H9 (cell line): Measurements from ENCODE around the gene HORMAD2. TPM values are rescaled to one million over a fixed set of nuclear protein-coding genes. Genes with fewer than 3 reads are reported as not detected.

ENCODE experiments used
- DNase-seq: peaks from one replicate; pipeline ENCODE4 v3.0.0-alpha.2; 2017
- H2AFZ ChIP-seq: one replicate; pipeline ENCODE4 v1.6.1; 2013; ENCODE audit warnings: mild to moderate bottlenecking, low read length, control low read depth, moderate library complexity
- H2AK5ac ChIP-seq: 2 replicates; pipeline ENCODE4 v1.6.1; 2013; ENCODE audit warnings: low read length, control low read depth, mixed read lengths; ENCODE audit not compliant: insufficient read length
- H2BK120ac ChIP-seq: one replicate; pipeline ENCODE4 v1.6.1; 2013; ENCODE audit warnings: low read depth, mild to moderate bottlenecking, low read length, control low read depth, inconsistent platforms; ENCODE audit not compliant: poor library complexity, severe bottlenecking
- H2BK12ac ChIP-seq: 2 replicates; pipeline ENCODE4 v1.6.1; 2013; ENCODE audit warnings: low read length, control low read depth, mixed read lengths, low read depth; ENCODE audit not compliant: insufficient read length
- H2BK15ac ChIP-seq: 2 replicates; pipeline ENCODE4 v1.6.1; 2013; ENCODE audit warnings: low read depth, low read length, control low read depth
- H2BK20ac ChIP-seq: one replicate; pipeline ENCODE4 v1.6.1; 2013; ENCODE audit warnings: low read depth, mild to moderate bottlenecking, low read length, control low read depth, inconsistent platforms; ENCODE audit not compliant: poor library complexity, severe bottlenecking
- H2BK5ac ChIP-seq: 2 replicates; pipeline ENCODE4 v1.6.1; 2013; ENCODE audit warnings: low read length, control low read depth, mixed read lengths; ENCODE audit not compliant: insufficient read length
- H3K14ac ChIP-seq: 2 replicates; pipeline ENCODE4 v1.6.1; 2013; ENCODE audit warnings: low read length, control low read depth; ENCODE audit not compliant: insufficient read depth
- H3K18ac ChIP-seq: 2 replicates; pipeline ENCODE4 v1.6.1; 2013; ENCODE audit warnings: low read depth, mild to moderate bottlenecking, mixed read lengths, low read length, control low read depth; ENCODE audit not compliant: insufficient read length
- H3K23ac ChIP-seq: 2 replicates; pipeline ENCODE4 v1.6.1; 2013; ENCODE audit warnings: low read length, control low read depth, mixed read lengths, low read depth; ENCODE audit not compliant: insufficient read length
- H3K23me2 ChIP-seq: 2 replicates; pipeline ENCODE4 v1.6.1; 2013; ENCODE audit warnings: low read depth, mild to moderate bottlenecking, mixed read lengths, low read length, control low read depth; ENCODE audit not compliant: insufficient read length, poor library complexity, severe bottlenecking
- H3K27ac ChIP-seq: 2 replicates; pipeline ENCODE4 v1.5.1; 2013; ENCODE audit warnings: low read length, control low read depth, mixed read lengths, low read depth; ENCODE audit not compliant: insufficient read length
- H3K27me3 ChIP-seq: 2 replicates; pipeline ENCODE4 v1.6.1; 2013; ENCODE audit warnings: low read length, control low read depth, inconsistent platforms; ENCODE audit not compliant: insufficient read depth
- H3K4ac ChIP-seq: 2 replicates; pipeline ENCODE4 v1.6.1; 2013; ENCODE audit warnings: low read depth, mild to moderate bottlenecking, control low read depth, inconsistent platforms, low read length, moderate library complexity
- H3K4me1 ChIP-seq: 2 replicates; pipeline ENCODE4 v1.6.1; 2013; ENCODE audit warnings: low read length, control low read depth, inconsistent platforms; ENCODE audit not compliant: insufficient read depth
- H3K4me2 ChIP-seq: 2 replicates; pipeline ENCODE4 v1.6.1; 2013; ENCODE audit warnings: low read length, control low read depth, mixed read lengths; ENCODE audit not compliant: insufficient read length, insufficient read depth
- H3K56ac ChIP-seq: 2 replicates; pipeline ENCODE4 v1.6.1; 2013; ENCODE audit warnings: low read depth, mild to moderate bottlenecking, mixed read lengths, low read length, control low read depth; ENCODE audit not compliant: insufficient read length
- H3K79me1 ChIP-seq: 2 replicates; pipeline ENCODE4 v1.6.1; 2013; ENCODE audit warnings: low read depth, mild to moderate bottlenecking, moderate library complexity, low read length, control low read depth, inconsistent platforms; ENCODE audit not compliant: insufficient read depth, poor library complexity, severe bottlenecking
- H3K79me2 ChIP-seq: 2 replicates; pipeline ENCODE4 v1.6.1; 2013; ENCODE audit warnings: low read length, control low read depth, inconsistent platforms; ENCODE audit not compliant: insufficient read depth
- H3K9ac ChIP-seq: 2 replicates; pipeline ENCODE4 v1.6.1; 2013; ENCODE audit warnings: low read length, control low read depth, mixed read lengths; ENCODE audit not compliant: insufficient read length; ENCODE audit errors: extremely low read depth
- H3K9me3 ChIP-seq: one replicate; pipeline ENCODE4 v1.6.1; 2013; ENCODE audit warnings: low read depth, low read length, inconsistent platforms; ENCODE audit not compliant: control insufficient read depth
- H3T11ph ChIP-seq: one replicate; pipeline ENCODE4 v1.6.1; 2013; ENCODE audit warnings: mild to moderate bottlenecking, low read length, control low read depth, inconsistent platforms
- H4K20me1 ChIP-seq: one replicate; pipeline ENCODE4 v1.6.1; 2013; ENCODE audit not compliant: control insufficient read depth, insufficient read length, insufficient read depth
- H4K5ac ChIP-seq: 2 replicates; pipeline ENCODE4 v1.6.1; 2013; ENCODE audit warnings: low read depth, mild to moderate bottlenecking, mixed read lengths, low read length, control low read depth; ENCODE audit not compliant: insufficient read length
- H4K8ac ChIP-seq: replicated peaks from 2 replicates; pipeline ENCODE4 v1.6.1; 2013; ENCODE audit warnings: low read length, control low read depth, mixed read lengths, low read depth; ENCODE audit not compliant: insufficient read length
- H4K91ac ChIP-seq: 2 replicates; pipeline ENCODE4 v1.6.1; 2013; ENCODE audit warnings: low read depth, mild to moderate bottlenecking, moderate library complexity, mixed read lengths, low read length, control low read depth; ENCODE audit not compliant: insufficient read length
- H3K27ac Mint-ChIP-seq, 3 experiments: 2 replicates in 2 of 3; 3 replicates in 1 of 3; pipeline ENCODE4 v1.8.0; 2020 to 2021; ENCODE audit warnings: mixed read lengths in 3 of 3, mild to moderate bottlenecking in 1 of 3, moderate library complexity in 1 of 3
- H3K27me3 Mint-ChIP-seq: 2 replicates; pipeline ENCODE4 v1.8.0; 2021; ENCODE audit warnings: low read depth, mild to moderate bottlenecking, moderate library complexity, mixed read lengths
- H3K36me3 Mint-ChIP-seq, 3 experiments: 2 replicates in 2 of 3; 3 replicates in 1 of 3; pipeline ENCODE4 v1.8.0; 2020 to 2021; ENCODE audit warnings: low read depth in 3 of 3, mixed read lengths in 3 of 3; ENCODE audit not compliant: insufficient read depth in 1 of 3
- H3K4me1 Mint-ChIP-seq, 2 experiments: 2 replicates each; pipeline ENCODE4 v1.8.0; 2020; ENCODE audit warnings: mixed read lengths in 2 of 2
- H3K4me3 Mint-ChIP-seq, 2 experiments: 2 replicates in 1 of 2; 3 replicates in 1 of 2; pipeline ENCODE4 v1.8.0; 2020 to 2021; ENCODE audit warnings: mild to moderate bottlenecking in 2 of 2, mixed read lengths in 2 of 2, moderate library complexity in 1 of 2
- H3K9me3 Mint-ChIP-seq, 2 experiments: 2 replicates in 1 of 2; 3 replicates in 1 of 2; pipeline ENCODE4 v1.8.0; 2020; ENCODE audit warnings: mild to moderate bottlenecking in 2 of 2, mixed read lengths in 2 of 2, moderate library complexity in 1 of 2
- WGBS: extraction: QIAGEN DNeasy Blood & Tissue Kit; methylation state at CpG from one replicate; pipeline ENCODE4 v1.1.7; 2013; ENCODE audit warnings: missing lambda C conversion rate, low lambda C conversion rate, mixed read lengths; ENCODE audit not compliant: insufficient read length; ENCODE audit errors: extremely low coverage; 5-methylcytosine and 5-hydroxymethylcytosine counted together
- total RNA-seq: library from RNA; stranded (reverse); gene quantifications from 2 replicates; pipeline ENCODE4 v1.2.1, GENCODE V29; 2021
- TF ChIP-seq, protein P1 (sequence below): fragments of 200-600 bp; sonication (generic); conservative IDR thresholded peaks from 3 replicates; pipeline ENCODE4 v1.8.0; 2021; ENCODE audit warnings: antibody characterized with exemption, mild to moderate bottlenecking

HORMAD2 gene
- total RNA-seq, 1 experiment from 2014 or later: not detected

DNA sequence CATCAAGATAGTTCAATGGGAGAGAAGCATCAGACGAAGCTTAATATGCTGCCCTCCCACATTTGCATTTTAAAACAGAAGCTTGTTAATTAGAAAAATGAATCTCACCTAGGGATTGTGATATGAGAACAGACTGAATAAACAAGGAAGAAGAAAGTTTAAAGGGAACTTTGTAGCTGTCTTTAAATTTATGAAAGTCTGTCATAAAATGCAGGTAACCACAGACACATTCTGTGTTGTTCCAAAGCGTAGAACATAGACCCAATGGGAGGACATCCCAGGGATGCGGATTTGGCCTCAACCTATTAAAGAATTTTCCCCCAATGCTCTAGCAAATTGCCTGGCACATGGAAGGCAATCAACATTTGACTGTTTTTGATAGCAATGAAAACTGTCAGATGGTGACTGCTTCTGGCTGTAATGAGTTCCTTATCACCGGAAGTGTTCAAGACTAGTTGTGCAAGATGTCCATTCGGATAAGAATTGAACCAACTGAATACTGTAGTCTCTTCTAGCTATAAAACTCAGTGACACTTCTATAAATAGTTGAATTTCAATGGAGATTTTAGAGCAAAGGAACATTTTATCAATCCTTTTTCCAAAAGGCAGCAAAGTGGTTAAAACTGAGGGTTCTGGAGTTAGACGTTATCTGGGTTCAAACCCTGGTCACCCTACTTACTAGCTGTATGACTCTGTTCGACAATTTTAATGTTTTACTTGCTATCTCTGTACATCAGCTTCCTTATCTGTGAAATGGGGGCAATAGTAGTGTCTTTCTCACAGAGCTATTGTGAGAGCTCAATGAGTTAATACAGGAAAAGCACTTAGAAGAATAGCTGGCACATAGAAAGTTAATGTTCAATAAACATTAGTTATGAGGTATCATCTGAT, 101.4 kb downstream of the HORMAD2 start:
- Histone ChIP-seq H3K56ac (no peak overlapping the region), H2BK12ac (no peak overlapping the region), H3K27ac (no peak overlapping the region), H4K8ac (no peak overlapping the region), H3K27me3 (no peaks in the 10 kb centered on the region), H3T11ph (no peak overlapping the region), H3K9ac (no peak overlapping the region), H3K4ac (no peak overlapping the region), H3K23me2 (no peaks in the 10 kb centered on the region), H4K91ac (no peak overlapping the region), H3K79me2 (no peaks in the 10 kb centered on the region), H4K5ac (no peak overlapping the region), H2BK15ac (no peak overlapping the region), H3K9me3 (no peaks in the 10 kb centered on the region), H2BK5ac (no peak overlapping the region), H3K18ac (no peak overlapping the region), H3K23ac (no peak overlapping the region), H3K4me1 (no peaks in the 10 kb centered on the region; the same call in 1 of the 2 replicates), H4K20me1 (no peaks in the 10 kb centered on the region), H2AFZ (no peak overlapping the region), H2BK120ac (no peak overlapping the region), H2AK5ac (no peak overlapping the region), H3K79me1 (no peaks in the 10 kb centered on the region), H2BK20ac (no peak overlapping the region), H3K14ac (no peak overlapping the region), H3K4me2 (no peak overlapping the region)
- TF ChIP-seq, protein P1, sequence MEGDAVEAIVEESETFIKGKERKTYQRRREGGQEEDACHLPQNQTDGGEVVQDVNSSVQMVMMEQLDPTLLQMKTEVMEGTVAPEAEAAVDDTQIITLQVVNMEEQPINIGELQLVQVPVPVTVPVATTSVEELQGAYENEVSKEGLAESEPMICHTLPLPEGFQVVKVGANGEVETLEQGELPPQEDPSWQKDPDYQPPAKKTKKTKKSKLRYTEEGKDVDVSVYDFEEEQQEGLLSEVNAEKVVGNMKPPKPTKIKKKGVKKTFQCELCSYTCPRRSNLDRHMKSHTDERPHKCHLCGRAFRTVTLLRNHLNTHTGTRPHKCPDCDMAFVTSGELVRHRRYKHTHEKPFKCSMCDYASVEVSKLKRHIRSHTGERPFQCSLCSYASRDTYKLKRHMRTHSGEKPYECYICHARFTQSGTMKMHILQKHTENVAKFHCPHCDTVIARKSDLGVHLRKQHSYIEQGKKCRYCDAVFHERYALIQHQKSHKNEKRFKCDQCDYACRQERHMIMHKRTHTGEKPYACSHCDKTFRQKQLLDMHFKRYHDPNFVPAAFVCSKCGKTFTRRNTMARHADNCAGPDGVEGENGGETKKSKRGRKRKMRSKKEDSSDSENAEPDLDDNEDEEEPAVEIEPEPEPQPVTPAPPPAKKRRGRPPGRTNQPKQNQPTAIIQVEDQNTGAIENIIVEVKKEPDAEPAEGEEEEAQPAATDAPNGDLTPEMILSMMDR: no peak
- DNase-seq: no peak
- H3K4me3 Mint-ChIP-seq: no peak overlapping the region
- peaks cover 12 to 20% of the 10 kb centered on the region in 2 experiments for H3K4me1 Mint-ChIP-seq
- H3K9me3 Mint-ChIP-seq: no peaks in the 10 kb centered on the region
- H3K27ac Mint-ChIP-seq: no peak overlapping the region
- no peaks in the 10 kb centered on the region for H3K36me3 Mint-ChIP-seq
- peaks cover 5% of the 10 kb centered on the region for H3K27me3 Mint-ChIP-seq
- no CpG with 5 or more reads among the region's 7 CpGs for WGBS
